GM21423 (cell line): Measurements from ENCODE around the gene IDS.
"Not testable (repeated sequence)": the region's sequence is repeated elsewhere in the genome, so short reads cannot be mapped to it uniquely, and the experiment has no call there.

Experiments used
- ATAC-seq: cut with Tn5 transposase; IDR thresholded peaks from one replicate; pipeline ENCODE4 v1.9.1; 2021; ENCODE audit warnings: mild to moderate bottlenecking, moderate library complexity; ENCODE audit not compliant: unreplicated experiment

IDS gene, protein sequence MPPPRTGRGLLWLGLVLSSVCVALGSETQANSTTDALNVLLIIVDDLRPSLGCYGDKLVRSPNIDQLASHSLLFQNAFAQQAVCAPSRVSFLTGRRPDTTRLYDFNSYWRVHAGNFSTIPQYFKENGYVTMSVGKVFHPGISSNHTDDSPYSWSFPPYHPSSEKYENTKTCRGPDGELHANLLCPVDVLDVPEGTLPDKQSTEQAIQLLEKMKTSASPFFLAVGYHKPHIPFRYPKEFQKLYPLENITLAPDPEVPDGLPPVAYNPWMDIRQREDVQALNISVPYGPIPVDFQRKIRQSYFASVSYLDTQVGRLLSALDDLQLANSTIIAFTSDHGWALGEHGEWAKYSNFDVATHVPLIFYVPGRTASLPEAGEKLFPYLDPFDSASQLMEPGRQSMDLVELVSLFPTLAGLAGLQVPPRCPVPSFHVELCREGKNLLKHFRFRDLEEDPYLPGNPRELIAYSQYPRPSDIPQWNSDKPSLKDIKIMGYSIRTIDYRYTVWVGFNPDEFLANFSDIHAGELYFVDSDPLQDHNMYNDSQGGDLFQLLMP

DNA sequence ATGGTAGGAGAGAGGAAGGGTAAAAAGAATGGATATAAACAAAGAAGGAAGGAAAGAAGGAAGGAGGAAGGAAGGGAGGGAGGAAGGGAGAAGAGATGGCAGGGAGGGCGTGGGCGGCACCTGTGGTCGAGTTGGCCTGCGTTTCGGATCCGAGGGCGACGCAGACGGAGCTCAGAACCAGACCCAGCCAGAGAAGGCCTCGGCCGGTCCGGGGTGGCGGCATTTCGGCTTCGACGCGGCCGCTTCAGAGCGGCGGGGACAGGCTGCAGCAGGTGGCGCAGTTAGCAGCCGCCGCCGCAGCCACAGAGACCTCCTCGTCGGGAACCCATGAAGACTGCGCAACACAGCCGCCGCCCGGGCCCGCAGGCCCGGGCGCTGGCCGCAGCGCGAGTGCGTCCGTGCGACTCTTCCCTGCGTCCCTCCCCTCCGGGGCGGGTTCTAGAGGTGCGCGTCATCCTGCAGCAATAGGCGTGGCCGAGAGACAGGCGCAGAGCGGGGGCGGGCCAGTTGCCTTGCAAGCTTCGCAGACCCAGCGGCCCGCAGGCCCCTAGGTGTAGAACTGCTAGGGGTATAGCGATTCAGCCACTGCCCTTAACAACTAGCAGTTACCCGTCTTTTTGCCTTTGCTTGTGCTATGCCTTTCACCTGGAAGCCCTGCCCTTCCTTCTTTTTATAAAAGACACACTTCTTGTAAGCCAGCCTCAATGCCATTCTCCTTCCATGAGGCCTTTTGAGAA lies at the start of gene IDS:
Gene IDS (minus strand): TSS at position 392 of the 737 bp plus-strand sequence. CDS start 169 bp downstream, at position 223.
- ATAC-seq: peak; percentile 75

DNA sequence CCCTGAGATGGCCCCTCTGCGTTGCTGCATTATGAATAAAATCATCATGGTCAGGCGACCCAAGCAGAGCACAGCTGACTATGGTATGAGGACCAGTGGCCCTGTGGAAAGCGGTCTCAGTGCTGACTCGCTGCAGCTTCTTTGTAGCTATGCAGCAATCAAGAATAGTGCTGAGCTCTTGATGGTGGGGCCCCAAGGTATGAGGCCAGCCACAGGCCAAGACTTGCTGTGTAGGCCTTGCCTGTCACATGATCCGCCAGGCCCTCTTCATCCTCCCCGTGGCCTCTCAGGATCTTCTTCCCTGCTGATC lies 46.8 kb upstream of the IDS start:
- ATAC-seq: not testable (repeated sequence)

DNA sequence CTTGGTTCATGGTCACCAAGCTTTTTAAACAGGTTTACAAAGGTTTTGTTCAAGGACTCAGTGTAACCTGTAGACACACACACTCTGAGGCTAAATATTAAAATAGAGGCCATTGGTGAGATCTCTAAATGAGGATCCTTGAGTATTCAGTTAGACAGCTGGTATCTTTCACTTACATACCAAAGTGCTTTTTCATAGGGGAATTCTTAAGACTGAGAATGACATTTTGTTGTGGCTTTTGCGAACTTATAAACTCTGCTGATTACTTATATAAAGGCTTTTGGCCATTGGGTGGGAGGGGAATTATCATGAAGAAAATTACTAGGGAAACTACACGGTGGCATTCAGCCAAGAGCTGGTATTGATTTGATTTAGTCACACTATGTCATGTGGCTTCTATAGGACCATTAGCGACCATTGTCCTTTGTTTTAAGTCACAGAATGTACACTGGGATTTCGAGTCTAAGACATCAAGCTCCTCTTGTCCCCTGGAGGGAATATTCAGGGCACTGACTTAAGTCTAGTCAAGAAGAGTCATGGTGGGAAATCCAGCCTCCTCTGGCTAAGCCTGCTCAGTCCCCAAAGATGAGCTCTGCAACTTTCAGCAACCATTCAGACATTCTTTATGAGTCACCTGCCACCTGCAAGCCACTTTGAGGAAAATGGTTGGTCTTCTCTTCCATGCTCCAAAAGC lies 46.3 kb upstream of the IDS start:
- ATAC-seq: not testable (repeated sequence)

DNA sequence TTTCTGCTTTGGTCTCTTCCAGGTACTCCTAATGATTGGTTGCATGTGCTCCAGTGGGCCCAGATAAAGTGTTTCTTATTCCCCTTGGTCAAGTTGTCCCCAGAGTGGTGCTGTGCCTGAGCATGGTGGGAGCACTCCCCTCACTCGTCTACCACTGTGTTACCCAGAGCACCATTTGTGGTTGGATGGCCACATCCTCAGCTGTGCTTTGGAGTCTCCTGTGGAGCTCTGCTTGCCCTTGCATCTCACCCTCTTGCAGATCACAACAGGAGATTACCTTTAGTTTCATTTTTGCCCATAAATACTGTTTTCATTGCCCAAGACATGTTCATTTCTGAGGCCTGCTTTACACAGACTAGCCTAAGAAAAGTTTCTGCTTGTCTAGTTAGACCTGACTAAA lies 45.3 kb upstream of the IDS start:
- not testable (repeated sequence) for ATAC-seq

DNA sequence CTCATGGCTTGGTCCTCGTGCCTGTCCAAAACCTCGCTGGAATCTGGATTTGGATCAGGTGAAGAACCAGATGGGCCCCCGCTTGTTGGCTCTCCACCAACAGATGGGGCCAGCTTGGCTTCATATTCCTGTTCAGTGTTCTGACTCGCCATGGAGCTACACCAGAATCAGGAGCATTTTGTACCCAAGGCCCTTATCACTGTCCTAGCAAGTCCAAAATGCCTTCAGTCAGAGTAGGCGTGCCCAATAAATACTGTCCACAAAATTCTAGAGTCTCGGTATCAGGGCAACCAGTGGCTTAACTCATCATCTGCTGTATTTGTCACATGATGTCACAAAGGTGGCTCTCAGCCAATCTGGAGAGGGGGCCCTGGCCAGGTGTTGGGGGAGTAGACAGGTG lies 44.6 kb upstream of the IDS start, which contains the start of gene HSFX3:
Gene HSFX3 (minus strand): TSS at position 224 of the 400 bp plus-strand sequence. CDS start 72 bp downstream, at position 152.
- ATAC-seq: not testable (repeated sequence)

DNA sequence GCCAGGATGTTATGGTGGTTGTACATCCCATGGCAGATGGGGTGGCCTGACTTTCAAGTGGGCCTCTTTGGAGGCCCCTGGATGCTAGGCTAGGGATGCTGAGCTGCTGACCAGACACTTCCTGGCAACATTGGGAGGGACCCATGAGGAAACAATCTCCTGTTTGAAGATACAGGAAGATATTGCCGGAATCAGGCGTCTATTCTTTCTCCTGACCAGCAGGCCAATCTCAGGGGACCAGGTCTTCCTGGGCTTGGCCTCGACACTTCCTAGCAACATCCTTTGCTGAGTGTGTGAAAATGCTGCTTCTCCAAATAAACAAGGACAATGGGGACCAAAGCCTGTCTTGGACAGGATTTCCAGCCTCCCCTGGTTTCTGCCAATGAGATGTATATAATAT lies 42.7 kb upstream of the IDS start:
- ATAC-seq: not testable (repeated sequence)

DNA sequence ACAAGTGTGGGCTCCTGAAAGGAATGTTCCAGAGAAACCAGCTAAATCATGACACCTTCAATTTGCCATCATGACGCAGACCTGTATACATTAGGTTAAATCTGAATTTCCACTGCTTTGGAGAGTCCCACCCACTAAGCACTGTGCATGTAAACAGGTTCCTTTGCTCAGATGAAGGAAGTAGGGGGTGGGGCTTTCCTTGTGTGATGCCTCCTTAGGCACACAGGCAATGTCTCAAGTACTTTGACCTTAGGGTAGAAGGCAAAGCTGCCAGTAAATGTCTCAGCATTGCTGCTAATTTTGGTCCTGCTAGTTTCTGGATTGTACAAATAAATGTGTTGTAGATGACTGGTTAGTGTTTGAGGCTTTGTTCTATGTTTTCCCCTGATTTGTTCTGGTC lies 41.9 kb upstream of the IDS start:
- ATAC-seq: not testable (repeated sequence)

DNA sequence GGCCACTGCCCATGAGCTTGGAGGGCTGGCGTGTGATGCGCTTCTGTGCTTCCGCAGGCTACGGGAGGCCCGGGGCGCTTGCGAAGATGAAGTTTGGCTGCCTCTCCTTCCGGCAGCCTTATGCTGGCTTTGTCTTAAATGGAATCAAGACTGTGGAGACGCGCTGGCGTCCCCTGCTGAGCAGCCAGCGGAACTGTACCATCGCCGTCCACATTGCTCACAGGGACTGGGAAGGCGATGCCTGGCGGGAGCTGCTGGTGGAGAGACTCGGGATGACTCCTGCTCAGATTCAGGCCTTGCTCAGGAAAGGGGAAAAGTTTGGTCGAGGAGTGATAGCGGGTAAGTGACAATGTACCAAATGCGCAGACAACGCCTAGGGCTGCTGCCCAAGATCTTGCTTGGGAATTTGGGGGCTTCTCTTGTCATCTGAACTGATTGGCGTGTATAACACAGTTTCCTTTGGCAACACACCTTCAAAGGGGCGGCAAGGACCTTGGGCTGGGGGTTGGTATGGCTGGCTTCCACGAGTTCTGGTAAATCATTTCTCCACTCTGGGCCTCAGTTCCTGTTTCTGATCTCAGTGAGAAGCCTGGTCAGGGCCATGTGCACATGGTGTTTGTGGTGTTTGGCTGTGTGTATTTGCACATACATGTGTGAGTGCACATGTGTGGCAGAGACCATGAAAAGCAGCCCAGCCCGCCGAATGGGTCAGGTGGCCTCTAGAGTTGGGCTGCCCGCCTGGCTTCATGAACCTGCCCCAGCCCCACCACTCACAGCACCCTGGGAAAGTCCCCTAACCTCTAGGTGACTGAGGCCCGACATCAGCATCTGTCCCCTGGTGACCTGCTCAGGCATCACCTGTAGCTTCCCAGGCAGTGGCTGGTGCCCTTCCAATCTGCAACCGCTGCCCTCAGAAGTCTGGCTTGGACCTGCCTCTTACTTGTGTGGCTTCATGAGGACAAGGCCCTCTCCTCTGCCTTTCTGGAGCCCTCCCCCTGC lies 40.7 kb upstream of the IDS start:
- peak; percentile 68 for ATAC-seq

DNA sequence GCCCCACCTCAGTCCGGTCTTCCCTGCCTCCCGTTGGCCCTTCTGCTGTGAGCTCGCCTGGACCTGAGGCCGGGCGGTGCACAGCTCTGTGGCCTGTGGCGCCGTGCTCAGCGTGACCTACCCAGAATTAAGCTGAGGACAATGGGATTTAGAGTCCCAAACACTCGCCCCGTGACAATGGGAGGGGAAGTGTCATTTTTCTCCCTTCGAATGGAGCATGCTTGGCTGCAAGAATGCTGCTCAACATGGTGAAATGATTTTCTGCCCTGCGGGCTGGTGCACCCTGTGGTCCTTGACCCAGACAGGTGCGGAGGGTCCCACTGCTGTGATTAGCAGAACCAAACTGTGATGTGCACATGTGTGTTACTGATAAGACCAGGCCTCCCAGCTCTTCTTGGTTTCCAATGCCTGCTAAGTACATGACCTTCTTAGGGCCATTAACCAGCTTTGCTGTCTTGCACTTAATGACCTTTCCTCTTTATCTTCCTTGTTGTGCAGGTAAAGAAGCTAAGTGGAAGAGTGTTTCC lies 36.5 kb upstream of the IDS start:
- ATAC-seq: no peak

DNA sequence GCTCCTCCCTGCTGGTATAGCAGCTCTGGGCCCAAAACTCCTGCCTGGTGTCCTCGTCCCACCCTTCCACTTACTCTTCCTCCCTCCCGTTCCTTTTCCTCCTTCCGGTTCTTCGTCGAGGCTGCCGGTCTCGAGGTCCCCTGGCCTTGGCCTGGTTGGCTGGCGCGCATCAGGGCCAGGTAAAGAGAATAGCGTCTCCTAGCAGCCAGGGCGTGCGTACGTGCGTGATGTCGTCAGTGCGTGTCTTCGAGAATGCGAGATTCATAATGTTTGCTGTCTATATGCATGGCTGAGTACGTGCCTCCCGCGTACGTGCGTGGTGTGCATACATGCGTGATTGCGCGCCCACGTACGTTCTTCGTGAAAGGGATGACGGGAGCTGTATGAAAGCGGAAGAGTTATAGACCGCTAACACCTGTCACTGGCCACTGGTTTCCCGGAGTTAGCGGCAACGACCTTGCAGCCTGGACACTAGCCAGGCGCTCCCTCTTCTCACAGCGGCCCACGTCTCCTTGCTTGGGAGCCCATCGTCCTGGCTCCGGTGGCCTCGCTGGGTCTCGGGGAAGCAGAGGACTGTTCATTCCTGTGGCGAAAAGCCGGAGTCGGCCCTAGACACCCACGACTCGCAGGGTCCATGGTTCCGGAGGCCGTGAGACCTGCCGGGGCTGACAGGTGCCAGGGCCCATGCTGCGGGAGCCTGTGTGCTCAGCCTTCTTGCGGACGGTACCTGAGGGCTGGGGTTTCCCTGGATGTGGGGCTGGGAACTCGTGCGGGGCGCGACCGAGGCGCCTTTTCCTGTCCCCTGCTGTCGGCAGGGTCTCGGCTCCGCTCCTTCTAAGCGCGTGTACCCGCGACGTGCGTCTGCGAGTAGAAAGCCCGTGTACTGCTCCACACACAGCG lies 35.8 kb upstream of the IDS start, which contains the start of gene EOLA1:
Gene EOLA1 (plus strand): TSS at position 392 of the 900 bp plus-strand sequence. CDS start 4,619 bp downstream, outside the sequence.
- peak; percentile 73 for ATAC-seq

DNA sequence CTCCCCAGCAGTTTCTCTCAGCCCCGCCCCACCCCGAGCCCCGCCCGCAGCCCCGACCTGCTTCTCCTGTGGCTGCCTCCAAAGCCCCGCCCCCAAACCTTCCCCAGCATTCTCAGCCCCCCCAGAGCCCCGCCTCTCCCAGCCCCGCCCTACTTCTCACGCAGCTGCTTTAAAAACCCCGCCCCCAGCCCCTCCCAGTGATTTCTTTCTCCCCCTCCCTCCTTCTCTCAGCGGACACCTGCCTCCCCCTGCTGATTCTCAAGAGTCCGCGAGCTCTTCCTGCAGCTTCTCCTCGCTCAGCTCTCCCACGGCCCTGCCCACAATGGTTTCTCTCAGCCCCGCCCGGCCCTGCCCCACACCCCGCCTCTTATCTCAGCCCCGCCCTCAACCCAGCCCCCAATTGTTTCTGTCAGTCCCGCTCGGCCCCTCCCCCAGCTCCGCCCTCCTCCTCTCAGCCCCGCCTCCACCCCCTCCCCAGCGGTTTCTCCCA lies 35.1 kb upstream of the IDS start:
- peak; percentile 24 for ATAC-seq

DNA sequence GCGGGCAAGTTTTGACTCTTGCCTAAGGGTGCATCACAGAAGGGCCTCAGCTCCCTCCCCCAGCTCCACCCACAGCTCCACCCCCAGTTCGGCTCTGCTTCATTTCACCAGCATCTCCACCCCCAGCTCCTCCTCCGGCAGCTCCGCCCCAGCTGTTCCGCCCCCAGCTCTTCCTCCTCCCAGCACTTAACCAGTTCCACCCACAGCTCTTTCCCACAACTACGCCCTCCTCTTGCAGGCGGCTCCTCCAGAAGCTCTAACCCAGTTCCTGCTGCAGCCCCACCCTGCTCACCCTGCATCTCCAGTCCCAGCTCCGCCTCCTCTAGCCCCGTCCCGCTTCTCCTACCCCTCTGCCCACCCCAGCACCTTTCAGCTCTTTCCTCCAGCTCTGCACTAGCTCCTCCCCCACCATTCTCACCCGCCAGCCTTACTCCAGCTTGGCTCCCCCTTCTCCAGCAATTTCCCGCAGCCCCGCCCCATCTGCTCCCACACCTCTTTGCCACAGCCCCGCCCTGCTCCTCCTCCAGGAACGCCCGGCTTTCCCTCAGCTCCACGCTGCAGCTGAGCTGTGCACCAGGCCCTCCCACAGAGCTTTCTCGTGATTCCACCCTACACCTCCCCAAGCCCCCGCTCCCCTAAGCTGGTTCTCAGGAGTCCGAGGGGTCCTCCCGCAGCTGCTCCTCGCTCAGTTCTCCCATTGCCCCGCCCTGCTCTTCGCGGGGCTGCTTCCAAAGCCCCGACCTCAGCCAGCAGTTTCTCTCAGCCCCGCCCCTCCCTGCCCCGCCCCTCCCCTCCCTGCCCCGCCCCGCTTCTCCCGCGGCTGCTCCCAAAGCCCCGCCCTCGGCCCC lies 34.4 kb upstream of the IDS start:
- ATAC-seq: peak; percentile 48

DNA sequence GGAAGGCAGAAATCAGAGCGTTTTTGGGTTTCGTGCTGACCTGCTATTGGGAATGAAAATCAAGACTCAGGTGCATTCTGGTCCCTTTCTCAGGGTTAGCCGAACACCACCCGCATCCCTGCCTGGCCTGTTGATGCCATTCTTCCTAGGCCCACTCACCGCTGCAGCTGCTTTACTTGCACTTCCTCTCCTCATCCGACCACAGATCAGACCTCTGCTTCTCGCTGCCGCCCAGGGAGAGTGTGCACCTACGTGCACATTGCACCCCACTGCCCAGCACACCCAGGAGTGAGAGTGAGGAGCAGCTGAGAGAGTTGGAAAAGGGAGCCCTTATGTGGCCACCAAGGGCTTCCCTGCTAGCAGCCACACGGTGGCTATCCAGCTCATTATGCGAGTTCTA lies 32.4 kb upstream of the IDS start:
- ATAC-seq: not testable (repeated sequence)

DNA sequence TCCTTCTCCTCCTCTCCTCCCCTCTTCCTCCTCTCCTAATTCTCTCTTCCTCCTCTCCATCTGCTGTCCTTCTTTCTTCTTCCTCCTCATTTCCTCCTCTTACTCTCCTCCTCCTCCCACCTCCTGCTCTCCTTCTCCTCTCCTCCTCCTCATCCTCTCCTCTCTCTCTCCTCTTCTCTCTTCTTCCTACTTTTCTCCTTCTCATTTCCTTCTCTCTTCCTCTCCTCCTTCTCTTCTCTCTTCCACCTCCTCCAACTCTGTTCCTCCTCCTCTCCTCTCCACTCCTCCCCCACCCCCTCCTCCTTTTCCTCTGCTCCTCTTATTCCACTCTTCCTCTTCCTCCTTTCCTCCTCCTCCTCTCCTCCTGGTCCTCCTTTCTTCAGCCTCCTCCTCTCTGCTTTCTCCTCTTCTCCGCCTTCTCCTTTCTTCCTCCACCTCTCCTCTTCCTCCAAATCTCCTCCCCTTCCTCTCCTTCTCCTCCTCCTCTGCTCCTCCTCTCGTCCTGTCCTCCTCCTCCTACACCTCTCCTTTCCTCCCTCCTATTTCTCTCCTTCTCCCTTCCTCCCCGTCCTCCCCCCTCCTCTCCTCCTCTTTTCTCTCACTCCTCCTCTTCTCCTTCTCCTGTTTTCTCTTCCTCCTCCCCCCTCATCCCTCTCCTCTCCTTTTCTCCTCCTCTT lies 30.0 kb upstream of the IDS start:
- not testable (repeated sequence) for ATAC-seq

DNA sequence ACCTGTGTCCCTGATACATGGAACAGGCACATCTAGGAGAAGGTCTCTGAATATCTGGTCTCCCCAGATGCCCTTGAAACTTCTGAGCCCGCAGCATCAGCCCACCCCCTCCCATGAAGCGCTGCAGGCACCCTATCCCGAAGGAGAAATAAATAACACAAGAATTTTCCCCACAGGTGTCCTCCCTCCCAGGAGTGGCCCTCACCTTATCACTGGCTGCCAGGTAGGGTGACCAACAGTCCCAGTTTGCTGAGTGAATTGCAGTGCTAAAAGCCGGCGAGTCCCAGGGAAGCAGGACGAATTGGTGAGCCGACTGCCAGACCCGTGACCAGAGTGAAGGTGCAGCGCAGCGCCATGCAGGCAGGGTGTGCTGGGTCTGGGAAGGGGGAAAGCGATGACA lies 28.9 kb upstream of the IDS start:
- ATAC-seq: not testable (repeated sequence)

DNA sequence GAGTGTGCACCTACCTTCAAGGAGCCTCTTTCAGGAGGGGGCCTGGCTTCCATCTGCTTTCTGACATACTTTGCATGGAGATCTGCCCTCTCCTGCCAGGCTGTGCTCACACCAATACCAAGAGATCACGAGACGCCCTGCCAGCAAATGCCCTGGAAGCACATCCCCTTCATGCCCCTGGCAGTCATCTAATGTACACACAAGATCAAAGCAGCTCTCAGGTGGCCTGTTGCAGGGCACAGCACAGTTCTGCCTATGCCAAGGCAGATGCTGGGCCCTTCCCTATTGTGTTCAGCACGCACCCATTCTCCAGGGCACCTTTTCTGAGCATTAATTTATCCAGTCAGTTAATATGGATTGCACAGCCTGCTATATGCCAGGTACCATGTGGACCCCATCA lies 27.8 kb upstream of the IDS start:
- ATAC-seq: not testable (repeated sequence)

DNA sequence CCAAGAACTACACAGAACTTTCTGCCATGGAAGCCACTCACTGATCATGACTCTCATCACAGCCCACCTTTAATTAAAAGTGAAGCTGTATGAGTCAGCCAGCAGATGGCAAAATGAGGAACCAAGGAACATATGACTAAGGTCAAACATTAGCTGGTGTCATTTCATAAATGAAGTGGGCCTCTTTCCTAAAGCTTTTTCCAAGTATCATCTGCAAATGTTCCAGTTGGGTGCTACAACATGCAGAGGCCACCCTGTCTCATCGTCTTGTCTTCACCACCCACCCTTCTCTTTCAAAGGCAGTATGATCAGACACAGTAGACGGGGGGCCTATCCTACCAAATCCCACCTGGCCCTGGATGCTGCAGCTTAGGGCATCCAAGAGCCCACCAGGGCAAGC lies 26.5 kb upstream of the IDS start:
- ATAC-seq: peak; percentile 61
